Fibroblast of lung (primary cell): ENCODE data around the gene NOL9. TPM values are rescaled to one million over a fixed set of nuclear protein-coding genes. Genes with fewer than 3 reads are reported as not detected.
A peak's percentile ranks its signal among the peaks of the same experiment; 100 is the strongest.

Experiments used
- DNase-seq, 2 donors: peaks; one replicate each; pipeline versions ENCODE4 v3.0.0 to v3.0.0-alpha.2; 2010; ENCODE audit warnings: low read depth in 2 of 2
- H2AFZ ChIP-seq: 2 replicates; pipeline ENCODE4 v1.5.1; 2012; ENCODE audit warnings: low read length, control low read depth, inconsistent platforms
- H3K27ac ChIP-seq: 2 replicates; pipeline ENCODE4 v1.5.1; 2011; ENCODE audit warnings: low read length, control low read depth; ENCODE audit not compliant: insufficient read depth
- H3K27me3 ChIP-seq: 2 replicates; pipeline ENCODE4 v1.5.1; 2011; ENCODE audit warnings: mild to moderate bottlenecking, low read length; ENCODE audit not compliant: control insufficient read depth, insufficient read depth
- H3K36me3 ChIP-seq: 2 replicates; pipeline ENCODE4 v1.5.1; 2011; ENCODE audit warnings: low read length; ENCODE audit not compliant: control insufficient read depth, insufficient read depth
- H3K4me1 ChIP-seq: 2 replicates; pipeline ENCODE4 v1.5.1; 2011; ENCODE audit warnings: low read length; ENCODE audit not compliant: control insufficient read depth, insufficient read depth; ENCODE audit errors: extremely low read depth
- H3K4me2 ChIP-seq: 2 replicates; pipeline ENCODE4 v1.5.1; 2011; ENCODE audit warnings: low read length, control low read depth; ENCODE audit not compliant: insufficient read depth; ENCODE audit errors: extremely low read depth
- H3K4me3 ChIP-seq, 4 experiments: fragments of 200-600 bp in 1 of 4; sonication (generic) in 1 of 4; replicated peaks in 1 of 4; 2 replicates each; pipeline ENCODE4 v1.5.1; 2011 to 2016; ENCODE audit warnings: low read length in 4 of 4, low read depth in 3 of 4, mild to moderate bottlenecking in 3 of 4, control low read depth in 2 of 4, inconsistent platforms in 1 of 4, mixed read lengths in 1 of 4; ENCODE audit not compliant: insufficient read depth in 1 of 4; ENCODE audit errors: control extremely low read depth in 1 of 4
- H3K79me2 ChIP-seq: 2 replicates; pipeline ENCODE4 v1.5.1; 2012; ENCODE audit warnings: mild to moderate bottlenecking, low read length, inconsistent platforms; ENCODE audit not compliant: control insufficient read depth, insufficient read depth
- H3K9ac ChIP-seq: 2 replicates; pipeline ENCODE4 v1.5.1; 2011; ENCODE audit warnings: mild to moderate bottlenecking, low read length, control low read depth; ENCODE audit not compliant: insufficient read depth
- H3K9me3 ChIP-seq: 2 replicates; pipeline ENCODE4 v1.5.1; 2012; ENCODE audit warnings: low read depth, low read length; ENCODE audit not compliant: control insufficient read depth, insufficient read depth
- H4K20me1 ChIP-seq: 2 replicates; pipeline ENCODE4 v1.5.1; 2011; ENCODE audit warnings: low read length; ENCODE audit not compliant: control insufficient read depth, insufficient read depth; ENCODE audit errors: extremely low read depth
- EZH2 ChIP-seq: IDR thresholded peaks from 2 replicates; pipeline ENCODE4 v1.5.1; 2012; ENCODE audit warnings: low read length, control low read depth, mild to moderate bottlenecking; ENCODE audit errors: missing control alignments
- polyA plus RNA-seq, 2 donors: library from polyadenylated mRNA; depleted of rRNA in 1 of 2; stranded (reverse) in 1 of 2; unstranded in 1 of 2; fragments of >200 nt; gene quantifications; 2 replicates each; pipeline ENCODE4 v1.2.1, GENCODE V29; 2011 to 2012; ENCODE audit warnings: missing spikeins in 1 of 2
- total RNA-seq: library from RNA; depleted of rRNA; stranded (reverse); fragments of >200 nt; gene quantifications from 2 replicates; pipeline ENCODE4 v1.2.1, GENCODE V29; 2014
- TF ChIP-seq, protein P1 (sequence below), 2 donors: IDR thresholded peaks in 1 of 2; conservative IDR thresholded peaks in 1 of 2; 1 replicate in 1 of 2; 2 replicates in 1 of 2; pipeline ENCODE4 v1.5.1; 2011 to 2012; ENCODE audit warnings: low read length in 2 of 2, control low read depth in 1 of 2, inconsistent platforms in 1 of 2, low read depth in 1 of 2, mild to moderate bottlenecking in 1 of 2

Gene NOL9
- total and polyA plus RNA-seq, 2 donors (not counting 1 experiment from before 2014, with no cell fraction given): 17.5 to 19.0 TPM

DNA sequence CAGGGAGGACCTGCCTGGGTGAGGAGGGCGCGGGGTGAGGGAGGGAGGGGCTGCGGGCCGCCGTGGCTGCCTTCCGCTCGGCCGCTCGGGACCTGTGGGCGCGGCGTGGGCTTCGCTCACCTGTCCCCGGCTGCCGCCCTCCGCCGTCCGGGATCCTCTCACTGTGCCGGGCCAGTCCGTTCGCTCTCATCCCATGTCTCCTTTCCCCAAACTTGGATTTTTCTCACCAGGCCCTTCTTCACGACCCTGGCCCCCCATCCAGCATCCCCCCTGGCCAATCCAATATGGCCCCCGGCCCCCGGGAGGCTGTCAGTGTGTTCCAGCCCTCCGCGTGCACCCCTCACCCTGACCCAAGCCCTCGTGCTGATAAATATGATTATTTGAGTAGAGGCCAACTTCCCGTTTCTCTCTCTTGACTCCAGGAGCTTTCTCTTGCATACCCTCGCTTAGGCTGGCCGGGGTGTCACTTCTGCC is 25.8 kb upstream of the NOL9 start:
- peak overlapping the region; percentile 82 for H3K27ac ChIP-seq

DNA sequence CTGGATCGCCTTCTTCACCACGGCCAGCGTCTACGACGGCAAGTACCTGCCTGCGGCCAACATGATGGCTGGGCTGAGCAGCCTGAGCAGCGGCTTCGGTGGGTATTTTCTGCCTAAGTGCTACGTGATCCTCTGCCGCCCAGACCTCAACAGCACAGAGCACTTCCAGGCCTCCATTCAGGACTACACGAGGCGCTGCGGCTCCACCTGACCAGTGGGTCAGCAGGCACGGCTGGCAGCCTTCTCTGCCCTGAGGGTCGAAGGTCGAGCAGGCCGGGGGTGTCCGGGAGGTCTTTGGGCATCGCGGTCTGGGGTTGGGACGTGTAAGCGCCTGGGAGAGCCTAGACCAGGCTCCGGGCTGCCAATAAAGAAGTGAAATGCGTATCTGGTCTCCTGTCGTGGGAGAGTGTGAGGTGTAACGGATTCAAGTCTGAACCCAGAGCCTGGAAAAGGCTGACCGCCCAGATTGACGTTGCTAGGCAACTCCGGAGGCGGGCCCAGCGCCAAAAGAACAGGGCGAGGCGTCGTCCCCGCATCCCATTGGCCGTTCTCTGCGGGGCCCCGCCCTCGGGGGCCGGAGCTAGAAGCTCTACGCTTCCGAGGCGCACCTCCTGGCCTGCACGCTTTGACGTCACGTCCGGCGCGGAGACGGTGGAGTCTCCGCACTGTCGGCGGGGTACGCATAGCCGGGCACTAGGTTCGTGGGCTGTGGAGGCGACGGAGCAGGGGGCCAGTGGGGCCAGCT is 25.2 kb upstream of the NOL9 start, which contains the start of gene ZBTB48:
Gene ZBTB48 (plus strand): TSS at position 621 of the 745 bp plus-strand sequence. CDS start 616 bp downstream, outside the sequence.
- H2AFZ ChIP-seq: peak within 1 kb of the TSS; percentile 88
- H3K36me3 ChIP-seq: peaks cover 2% of the 10 kb centered on the region
- peak within 1 kb of the TSS; percentile 57 to 86 (median 70) for H3K4me3 ChIP-seq

More for the DNA sequence above, 25.8 kb upstream of the NOL9 start:
- Histone ChIP-seq H3K4me3 (peak overlapping the region; percentile 57 to 86 (median 70)), H4K20me1 (no peaks in the 10 kb centered on the region), H3K9ac (peak overlapping the region; percentile 85), H3K36me3 (peaks cover 2% of the 10 kb centered on the region), H3K9me3 (no peaks in the 10 kb centered on the region), H3K27me3 (no peaks in the 10 kb centered on the region), H3K4me2 (peak overlapping the region; percentile 96), H3K4me1 (peaks cover 12% of the 10 kb centered on the region), H3K79me2 (peaks cover 6% of the 10 kb centered on the region), H2AFZ (peak overlapping the region; percentile 51)
- no peak for DNase-seq
- TF ChIP-seq, protein P1, sequence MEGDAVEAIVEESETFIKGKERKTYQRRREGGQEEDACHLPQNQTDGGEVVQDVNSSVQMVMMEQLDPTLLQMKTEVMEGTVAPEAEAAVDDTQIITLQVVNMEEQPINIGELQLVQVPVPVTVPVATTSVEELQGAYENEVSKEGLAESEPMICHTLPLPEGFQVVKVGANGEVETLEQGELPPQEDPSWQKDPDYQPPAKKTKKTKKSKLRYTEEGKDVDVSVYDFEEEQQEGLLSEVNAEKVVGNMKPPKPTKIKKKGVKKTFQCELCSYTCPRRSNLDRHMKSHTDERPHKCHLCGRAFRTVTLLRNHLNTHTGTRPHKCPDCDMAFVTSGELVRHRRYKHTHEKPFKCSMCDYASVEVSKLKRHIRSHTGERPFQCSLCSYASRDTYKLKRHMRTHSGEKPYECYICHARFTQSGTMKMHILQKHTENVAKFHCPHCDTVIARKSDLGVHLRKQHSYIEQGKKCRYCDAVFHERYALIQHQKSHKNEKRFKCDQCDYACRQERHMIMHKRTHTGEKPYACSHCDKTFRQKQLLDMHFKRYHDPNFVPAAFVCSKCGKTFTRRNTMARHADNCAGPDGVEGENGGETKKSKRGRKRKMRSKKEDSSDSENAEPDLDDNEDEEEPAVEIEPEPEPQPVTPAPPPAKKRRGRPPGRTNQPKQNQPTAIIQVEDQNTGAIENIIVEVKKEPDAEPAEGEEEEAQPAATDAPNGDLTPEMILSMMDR (conservative IDR thresholded peaks at IDR 0.05 in 1 of 2, IDR thresholded peaks at IDR 0.05 in 1 of 2; ENCODE audit: low read depth in 1 of 2, low read length in 2 of 2): no peak
- TF ChIP-seq EZH2: no peak

More for the DNA sequence above, 25.2 kb upstream of the NOL9 start, which contains the start of gene ZBTB48:
- Histone ChIP-seq H4K20me1 (no peaks in the 10 kb centered on the region), H3K9me3 (no peaks in the 10 kb centered on the region), H3K27ac (peak within 1 kb of the TSS; percentile 82), H3K27me3 (no peaks in the 10 kb centered on the region), H3K9ac (peak within 1 kb of the TSS; percentile 85), H3K79me2 (peaks cover 6% of the 10 kb centered on the region), H3K4me2 (peak within 1 kb of the TSS; percentile 96), H3K4me1 (peaks cover 12% of the 10 kb centered on the region)
- TF ChIP-seq, protein P1 (conservative IDR thresholded peaks at IDR 0.05 in 1 of 2, IDR thresholded peaks at IDR 0.05 in 1 of 2; ENCODE audit: low read depth in 1 of 2, low read length in 2 of 2): no peak
- TF ChIP-seq EZH2: no peak
- DNase-seq: peak; percentile 93 to 96
